Head of caudate nucleus (tissue), 42 donors: Measurements from ENCODE around the gene ATXN7L3.
A peak's percentile ranks its signal among the peaks of the same experiment; 100 is the strongest.
"Not testable (repeated sequence)": the region's sequence is repeated elsewhere in the genome, so short reads cannot be mapped to it uniquely, and the experiment has no call there.

Source experiments
- DNase-seq, 42 donors: peaks; one replicate each; pipeline versions ENCODE4 v3.0.0 to v3.0.0-alpha.2; 2020 to 2021; ENCODE audit warnings: mixed read lengths in 7 of 42
- intact Hi-C: fragments of 100-400 bp; cut with DNase I; formaldehyde crosslinking; loops from one replicate; pipeline ENCODE4 v1.15.0; 2022

ATXN7L3 gene

DNA sequence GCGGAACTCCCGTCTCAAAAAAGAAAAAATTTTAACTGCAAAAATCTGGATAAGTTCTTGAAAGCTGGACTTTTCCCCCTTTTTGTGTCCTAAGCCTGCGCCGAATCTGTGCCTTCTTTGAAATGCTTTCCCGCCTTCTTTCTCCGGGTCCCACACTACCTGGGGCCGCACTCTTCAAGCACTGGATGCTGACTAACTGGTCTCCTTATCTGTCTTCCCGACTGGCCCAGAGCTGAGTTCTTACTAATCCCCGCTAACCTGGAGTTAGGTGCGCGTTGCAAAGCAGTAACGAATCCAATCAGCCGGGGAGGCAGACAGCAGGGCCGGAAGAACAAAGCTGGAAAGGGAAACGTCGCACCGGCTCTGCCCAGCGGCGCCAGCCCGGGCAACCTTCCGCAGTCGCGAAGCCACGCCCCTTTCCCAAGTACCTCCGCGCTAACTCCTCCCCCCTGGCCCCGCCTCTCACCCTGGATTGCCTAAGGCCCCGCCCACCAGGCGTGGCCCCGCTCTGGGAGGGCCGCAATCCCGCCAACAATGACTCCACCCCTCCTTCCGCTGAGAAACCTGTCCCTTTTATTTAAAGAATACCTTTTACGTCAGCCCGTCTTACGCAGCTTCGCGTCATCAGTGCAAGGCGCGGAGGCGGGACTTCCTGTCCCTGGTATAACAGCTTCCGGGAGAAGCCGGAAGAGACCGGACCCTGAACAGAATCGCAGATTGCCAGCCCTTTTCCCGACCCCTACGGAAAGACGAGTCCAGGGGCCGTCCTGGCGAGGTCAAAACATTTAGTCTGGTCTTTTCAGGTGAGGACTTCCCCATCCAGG is 13.2 kb downstream of the ATXN7L3 start, which contains the start of gene TMUB2:
Gene TMUB2 (plus strand): TSS at position 666 of the 824 bp plus-strand sequence. CDS start 737 bp downstream, outside the sequence.
- intact Hi-C loops = no loop called here
- DNase-seq = peak; percentile 98 to 100 (median 99)

DNA sequence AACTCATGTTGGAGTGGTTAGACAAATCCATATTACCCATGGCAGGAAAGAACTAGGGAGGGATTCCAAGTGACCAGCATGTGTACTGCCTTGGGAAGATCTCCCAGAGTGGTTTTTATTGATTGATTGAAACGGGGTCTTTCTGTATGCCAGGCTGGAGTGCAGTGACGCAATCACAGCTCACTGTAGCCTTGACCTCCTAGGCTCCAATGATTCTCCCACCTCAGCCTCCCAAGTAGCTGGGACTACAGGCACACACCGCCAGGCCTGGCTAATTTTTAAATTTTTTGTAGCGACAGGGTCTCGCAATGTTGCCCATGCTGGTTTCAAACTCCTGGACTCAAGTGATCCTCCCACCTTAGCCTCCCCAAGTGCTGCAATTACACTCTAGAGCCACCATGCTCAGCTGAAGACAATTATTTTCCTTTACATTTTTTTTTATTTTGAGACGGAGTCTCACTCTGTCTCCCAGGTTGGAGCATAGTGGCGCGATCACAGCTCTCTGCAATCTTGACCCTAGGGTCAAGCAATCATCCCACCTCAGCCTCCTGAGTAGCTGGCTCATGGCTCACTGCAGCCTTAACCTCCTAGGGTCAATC is 15.4 kb downstream of the ATXN7L3 start:
- DNase-seq = no peak
- intact Hi-C loops = no loop called here

DNA sequence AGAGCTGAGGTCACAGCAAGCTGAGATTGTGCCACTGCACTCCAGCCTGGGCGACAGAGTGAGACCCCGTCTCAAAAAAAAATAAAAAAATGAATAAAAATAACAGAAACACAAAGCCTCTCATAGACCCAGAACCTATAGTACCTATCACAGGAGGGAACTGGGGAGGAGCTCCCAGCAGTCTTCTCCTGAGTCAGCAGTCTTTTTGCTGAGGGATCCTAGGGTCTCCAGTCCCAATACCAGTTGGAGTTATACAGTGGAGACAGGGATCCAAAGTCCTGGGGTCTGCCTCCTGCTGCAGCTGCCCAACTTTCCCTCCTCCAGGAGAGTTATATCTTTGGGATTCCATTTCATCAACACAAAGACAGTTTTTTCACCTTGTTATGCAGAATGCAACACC is 16.7 kb downstream of the ATXN7L3 start:
- intact Hi-C loops = no loop called here
- DNase-seq = no peak

DNA sequence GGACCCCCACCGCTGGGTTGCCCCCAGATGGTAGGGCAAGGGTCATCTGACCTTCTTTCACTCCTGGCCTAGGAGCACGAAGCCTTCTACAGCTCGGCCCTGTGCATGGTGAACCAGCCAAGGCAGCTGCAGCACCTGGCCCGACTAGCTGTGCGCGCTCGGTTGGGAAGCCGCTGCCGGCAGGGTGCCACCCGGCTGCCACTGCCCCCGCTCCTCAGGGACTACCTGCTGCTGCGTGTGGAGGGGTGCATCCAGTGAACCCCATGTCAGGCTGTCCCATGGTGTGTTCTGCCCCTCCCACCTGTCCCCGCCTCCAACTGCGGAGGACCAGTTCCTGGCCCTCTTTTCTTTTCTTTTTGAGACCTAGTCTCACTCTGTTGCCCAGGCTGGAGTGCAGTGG is 21.6 kb downstream of the ATXN7L3 start:
- intact Hi-C loops = no loop called here
- no peak for DNase-seq

DNA sequence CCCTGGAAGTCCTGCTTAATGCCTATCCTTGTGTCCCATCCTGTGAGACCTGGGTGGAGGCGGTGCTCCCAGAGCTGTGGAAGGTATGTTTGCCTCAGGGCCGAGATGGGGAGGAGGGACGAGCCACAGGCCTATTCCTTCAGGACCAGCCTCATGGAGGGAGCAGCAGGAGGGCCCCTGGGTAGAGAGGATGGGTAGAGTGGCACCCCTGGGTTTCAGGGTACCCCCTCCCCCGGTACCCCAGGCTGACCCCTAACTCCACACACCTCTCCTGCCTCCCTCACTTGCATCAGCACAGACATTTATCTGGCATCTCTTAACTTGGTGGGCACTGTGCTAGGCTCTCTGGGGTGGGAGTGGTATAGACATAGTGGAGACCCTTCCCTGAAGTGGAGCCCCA is 22.0 kb downstream of the ATXN7L3 start:
- no peak for DNase-seq

DNA sequence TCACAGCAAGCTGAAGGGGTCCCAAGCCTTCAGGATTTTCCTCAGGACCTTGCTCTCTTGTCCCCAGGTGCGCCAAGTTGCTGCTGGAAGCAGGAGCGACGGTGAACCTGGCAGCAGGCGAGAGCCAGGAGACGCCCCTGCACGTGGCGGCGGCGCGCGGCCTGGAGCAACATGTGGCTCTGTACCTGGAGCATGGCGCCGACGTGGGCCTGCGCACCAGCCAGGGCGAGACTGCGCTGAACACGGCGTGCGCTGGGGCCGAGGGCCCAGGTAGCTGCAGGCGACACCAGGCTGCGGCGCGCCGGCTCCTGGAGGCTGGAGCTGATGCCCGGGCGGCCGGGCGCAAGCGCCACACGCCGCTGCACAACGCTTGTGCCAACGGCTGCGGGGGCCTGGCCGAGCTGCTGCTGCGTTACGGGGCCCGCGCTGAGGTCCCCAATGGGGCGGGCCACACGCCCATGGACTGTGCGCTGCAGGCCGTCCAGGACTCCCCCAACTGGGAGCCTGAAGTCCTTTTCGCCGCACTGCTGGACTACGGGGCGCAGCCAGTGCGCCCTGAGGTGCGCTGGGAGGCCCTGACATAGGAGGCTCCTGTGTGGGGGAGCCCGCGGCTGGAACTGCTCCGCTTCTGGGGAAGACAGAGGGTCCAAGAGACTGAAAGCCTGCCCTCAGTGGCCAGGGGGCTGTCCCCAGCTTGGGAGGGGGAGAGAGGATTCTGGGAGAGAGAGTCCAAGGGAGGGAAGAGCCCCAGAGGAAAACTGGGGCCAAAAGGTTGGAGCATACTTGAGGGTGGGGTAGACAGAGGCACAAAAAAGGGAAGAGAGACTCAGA is 22.8 kb downstream of the ATXN7L3 start:
- intact Hi-C loops = no loop called here
- no peak for DNase-seq

More for the DNA sequence above, 22.0 kb downstream of the ATXN7L3 start:
- intact Hi-C loops = no loop called here

DNA sequence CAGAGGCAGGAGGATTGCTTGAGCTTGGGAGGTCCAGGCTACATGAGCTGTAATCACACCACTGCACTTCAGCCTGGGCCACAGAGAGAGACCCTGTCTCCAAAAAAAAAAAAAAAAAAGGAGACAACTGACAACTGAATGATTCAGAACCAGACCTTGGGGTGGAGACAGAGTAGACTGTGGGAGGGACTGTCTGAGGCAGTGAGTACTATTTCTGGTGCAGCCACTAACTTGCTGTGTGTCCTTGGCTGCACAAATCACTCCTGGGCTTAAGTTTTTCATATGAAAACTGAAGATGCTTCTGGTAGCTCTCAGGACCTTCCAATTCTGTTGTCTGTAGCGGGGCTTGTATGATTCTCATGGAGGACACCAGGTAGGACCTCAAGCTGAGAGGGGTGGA is 23.4 kb downstream of the ATXN7L3 start:
- intact Hi-C loops = no loop called here
- no peak for DNase-seq

DNA sequence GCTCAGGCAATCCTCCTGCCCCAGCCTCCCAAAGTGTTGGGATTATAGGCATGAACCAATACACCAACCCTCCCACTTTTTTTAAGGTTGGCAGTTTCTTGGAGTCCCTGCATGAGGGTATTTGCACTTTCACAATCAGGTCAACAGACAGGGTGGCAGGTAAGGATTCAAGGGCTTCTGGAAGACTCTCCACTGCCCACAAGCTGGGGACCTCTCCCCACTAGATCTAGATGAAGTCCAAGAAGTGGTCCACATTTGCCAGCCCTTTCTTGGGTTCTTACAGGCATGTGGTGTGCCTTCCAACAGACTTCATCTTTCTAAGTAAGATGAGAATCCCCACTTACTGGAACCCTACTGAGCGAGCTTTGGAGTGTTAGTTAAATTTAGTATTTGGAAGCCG is 25.3 kb downstream of the ATXN7L3 start:
- intact Hi-C loops = no loop called here
- no peak for DNase-seq

DNA sequence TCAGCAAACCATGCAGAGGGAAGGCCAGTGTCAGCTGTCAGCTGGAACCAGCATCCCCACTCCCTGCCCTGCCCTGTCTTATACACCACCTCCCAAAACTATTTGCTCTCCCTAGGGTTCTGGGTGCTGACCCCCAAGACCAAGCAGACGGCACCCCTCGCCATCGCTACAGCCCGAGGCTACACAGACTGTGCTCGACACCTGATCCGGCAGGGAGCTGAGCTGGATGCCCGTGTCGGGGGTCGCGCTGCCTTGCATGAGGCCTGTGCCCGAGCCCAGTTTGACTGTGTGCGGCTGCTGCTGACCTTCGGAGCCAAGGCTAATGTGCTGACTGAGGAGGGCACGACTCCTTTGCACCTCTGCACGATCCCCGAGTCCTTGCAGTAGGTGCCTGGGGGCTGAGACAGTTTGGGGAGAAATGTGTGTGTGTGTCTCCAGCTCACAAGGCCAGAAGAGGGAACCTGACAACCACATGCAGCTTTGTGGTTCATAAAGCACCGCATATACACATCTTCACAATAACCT is 27.7 kb downstream of the ATXN7L3 start:
- no peak for DNase-seq
- intact Hi-C loops = no loop called here

DNA sequence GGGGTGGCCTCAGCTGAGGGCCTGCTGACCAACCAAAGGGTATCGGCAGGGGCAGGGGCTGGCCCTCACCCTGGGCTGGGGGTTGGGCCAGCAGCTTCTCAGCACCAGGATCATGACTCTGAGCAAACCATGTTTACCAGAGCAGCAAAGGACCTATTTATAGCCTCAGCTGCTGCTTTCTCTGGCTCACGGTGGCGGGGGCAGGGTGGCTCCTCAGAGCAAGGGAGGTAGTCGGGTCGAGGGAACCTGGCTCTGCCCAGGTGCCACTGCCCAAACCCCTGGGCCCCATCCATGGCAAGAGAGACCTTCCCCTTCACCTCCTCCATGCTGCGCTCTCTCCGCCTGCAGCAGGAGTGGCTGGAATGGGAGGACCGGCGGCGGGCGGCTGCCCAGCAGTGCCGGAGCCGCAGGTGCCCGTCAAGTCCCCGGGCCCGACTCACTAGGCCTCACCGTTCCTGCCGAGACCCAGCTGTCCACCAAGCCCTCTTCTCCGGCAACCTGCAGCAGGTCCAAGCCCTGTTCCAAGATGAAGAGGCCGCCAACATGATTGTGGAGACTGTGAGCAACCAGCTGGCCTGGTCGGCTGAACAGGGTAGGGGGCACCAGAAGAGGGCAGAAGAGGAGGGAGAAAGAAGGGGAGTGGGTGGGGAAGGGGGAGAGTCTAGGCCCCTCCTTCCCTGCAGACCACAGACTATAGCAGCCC is 29.0 kb downstream of the ATXN7L3 start, which contains the start of gene ASB16:
Gene ASB16 (plus strand): TSS at position 206 of the 703 bp plus-strand sequence. CDS start 86 bp downstream, at position 292.
- no peak for DNase-seq
- intact Hi-C loops = no loop called here

DNA sequence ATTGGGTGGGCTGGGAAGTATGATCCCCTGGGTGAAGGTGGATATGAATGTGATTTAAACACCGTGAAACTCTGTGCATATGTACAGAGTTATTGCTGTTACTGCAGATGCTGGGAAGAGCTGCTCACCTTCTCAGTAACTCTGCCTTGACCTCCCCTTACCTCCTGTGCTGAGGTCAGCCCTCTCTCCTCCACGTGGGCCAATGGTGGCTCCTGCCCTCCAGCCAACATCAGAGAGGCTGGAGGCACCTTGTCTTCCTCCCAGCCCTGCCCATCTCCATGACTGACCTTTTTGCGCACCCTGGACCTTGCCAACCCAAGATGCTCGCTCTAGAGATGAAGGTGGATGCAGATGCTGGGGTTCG is 29.6 kb downstream of the ATXN7L3 start:
- no peak for DNase-seq
- intact Hi-C loops = no loop called here

DNA sequence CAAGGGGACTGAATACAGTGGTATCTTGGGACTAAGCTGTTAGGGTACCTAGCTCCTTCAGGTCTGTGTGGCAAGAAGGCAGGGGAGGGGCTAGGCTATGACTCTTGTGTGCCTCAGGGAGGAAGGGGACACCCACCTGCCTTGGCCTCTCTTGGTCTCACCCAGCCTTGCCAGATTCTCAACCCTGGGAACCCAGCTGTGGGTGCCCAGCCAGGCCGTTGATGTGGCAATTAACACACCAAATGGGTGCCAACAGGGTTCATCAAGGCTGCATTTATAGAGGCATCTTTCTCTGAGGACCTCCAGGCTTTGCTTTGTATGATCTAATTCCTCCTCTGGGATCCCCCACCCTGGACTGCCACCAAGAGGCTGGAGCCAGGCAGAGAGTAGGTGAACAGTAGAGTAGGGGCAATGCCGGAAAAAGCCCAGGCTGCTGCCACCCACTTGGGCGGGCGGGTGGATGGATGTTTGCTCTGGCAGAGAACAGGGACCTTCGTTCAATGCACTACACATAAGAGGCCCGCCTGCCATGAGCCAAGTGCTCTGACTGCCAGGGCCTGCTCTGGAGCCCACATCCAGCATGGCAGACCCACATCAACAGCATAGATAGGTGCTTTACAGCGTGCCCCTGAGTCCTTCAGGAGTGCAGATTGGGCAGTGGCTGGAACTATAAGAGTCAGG is 32.4 kb downstream of the ATXN7L3 start:
- DNase-seq = peak in 1 of 42 donors; percentile 25
- intact Hi-C loops = no loop called here

DNA sequence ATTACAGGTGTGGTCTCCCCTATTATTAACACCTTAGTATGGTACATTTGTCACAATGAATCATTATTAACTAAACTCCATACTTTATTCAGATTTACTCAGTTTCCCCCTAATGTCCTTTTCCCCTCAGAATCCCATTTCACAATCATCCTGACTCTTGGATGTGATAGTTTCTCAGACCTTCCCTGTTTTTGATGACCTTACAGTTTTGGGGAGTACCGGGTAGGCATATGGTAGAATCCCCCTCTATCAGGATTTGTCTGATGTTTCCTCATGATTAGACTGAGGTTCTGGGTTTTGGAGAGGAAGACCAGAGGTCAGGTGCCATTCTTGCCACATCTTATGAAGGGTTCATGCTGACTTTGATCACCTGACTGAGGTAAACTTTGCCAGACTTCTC is 35.2 kb downstream of the ATXN7L3 start:
- no peak for DNase-seq
- intact Hi-C loops = no loop called here

DNA sequence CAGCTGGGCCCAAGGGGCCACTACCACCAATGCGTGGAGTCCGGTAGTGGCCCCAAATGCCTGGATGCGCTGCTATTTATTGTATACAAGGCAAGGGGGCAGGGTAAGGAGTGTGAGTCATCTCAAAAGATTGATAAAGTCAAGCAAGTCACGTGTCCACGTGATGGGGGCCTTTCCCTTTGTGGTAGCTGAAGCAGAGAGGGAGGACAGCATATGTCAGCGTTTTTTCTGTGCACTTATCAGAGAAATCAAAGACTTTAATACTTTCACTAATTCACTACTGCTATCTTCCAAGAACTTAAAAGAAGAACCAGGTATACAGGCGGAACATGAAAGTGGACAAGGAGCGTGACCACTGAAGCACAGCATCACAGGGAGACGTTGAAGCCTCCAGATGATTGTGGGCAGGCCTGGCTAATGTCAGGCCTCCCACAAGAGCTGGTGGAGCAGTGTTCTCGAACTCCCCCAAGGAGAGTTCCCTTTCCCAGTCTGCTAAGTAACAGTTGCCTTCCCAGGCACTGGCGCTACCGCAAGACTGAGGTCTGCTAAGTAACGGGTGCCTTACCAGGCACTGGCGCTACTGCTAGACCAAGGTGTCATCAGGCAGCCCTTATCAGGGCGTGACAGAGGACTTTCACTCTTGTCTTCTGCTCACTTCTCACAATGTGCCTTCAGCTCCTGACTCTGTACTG is 40.0 kb downstream of the ATXN7L3 start:
- intact Hi-C loops = no loop called here
- DNase-seq = no peak

DNA sequence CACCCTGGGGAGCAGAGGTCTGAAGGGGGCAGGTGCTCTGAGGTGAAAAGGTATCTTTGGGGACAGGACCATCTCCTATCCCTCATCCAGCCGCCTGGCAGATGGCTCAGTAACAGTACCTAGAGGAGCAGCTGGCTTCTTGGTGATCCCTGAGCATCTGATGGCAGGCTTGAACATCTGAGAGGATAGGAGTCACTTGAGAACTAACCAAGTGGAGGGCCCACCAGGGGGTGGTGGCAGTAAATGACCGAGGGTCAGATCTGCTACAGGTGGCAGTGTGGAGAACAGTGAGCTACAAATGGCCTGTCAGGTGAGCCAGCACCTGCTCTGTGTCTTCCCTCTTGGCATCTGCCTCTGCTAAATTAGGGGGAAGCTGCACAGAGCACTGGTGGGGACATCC is 44.2 kb downstream of the ATXN7L3 start:
- intact Hi-C loops = no loop called here
- DNase-seq = no peak

DNA sequence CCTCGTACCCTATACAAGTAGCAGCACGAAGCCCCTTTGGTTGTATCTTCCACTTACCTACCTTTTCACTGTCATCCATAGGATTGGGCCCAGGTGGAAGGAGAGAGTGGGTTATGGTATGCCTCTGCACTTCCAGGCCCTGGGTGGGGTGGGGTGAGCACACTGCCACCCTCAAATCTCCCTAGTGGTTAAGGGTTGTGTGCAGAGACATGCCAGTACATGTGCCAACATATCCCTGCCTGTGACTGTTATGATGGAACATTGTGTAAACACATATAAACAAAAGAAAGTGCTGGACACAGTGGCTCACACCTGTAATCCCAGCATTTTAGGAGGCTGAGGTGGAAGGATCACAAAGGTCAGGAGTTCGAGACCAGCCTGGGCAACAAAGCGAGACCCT is 46.8 kb downstream of the ATXN7L3 start:
- intact Hi-C loops = no loop called here
- no peak for DNase-seq

DNA sequence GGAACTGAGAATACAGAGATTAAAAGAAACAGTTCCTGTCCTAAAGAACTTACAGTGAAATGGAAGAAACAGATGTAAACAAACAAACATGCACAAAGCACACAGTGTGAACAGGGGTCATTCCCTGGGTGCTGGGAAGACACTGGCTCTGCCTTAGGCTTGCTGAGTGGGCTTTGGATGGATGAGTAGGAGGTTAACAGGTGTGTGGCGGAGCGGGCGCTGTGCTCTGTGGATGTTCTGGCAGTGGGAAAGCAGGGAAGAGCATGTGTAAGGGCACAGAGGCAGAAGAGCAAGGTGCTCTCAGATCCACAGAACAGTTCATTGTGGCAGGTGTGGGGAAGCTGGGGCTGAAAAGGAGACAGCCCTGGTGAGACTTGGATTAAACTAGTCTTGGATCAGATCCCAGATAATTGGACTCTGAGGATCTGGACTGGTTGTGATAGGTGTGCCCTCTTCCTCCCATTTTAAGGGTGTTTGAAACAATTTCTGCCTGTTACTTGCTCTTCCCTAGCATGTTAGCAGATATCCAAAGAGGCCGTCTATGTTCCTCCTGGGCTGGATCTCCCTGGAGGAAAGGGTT is 49.8 kb downstream of the ATXN7L3 start:
- intact Hi-C loops = no loop called here

DNA sequence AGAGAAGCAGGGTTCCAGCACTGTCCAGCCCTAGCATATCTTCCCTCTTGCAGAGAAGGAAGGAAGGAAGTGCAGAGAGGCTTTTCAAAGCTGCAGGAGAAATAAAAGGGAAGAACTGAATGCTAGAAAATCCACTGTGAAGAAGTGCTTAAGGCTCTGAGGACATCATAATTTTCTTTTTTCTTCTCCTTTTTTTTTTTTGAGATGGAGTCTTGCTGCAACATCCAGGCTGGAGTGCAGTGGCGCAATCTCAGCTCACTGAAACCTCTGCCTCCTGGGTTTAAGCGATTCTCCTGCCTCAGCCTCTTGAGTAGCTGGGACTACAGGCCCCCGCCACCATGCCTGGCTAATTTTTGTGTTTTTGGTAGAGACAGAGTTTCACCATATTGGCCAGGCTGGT is 50.6 kb downstream of the ATXN7L3 start:
- intact Hi-C loops, DNase-seq: not testable (repeated sequence)

More for the DNA sequence above, 49.8 kb downstream of the ATXN7L3 start:
- DNase-seq = no peak
